Suprapubic skin (tissue), 4 donors: ENCODE results near the gene GAGE12J. TPM values are rescaled to one million over a fixed set of nuclear protein-coding genes. Genes with fewer than 3 reads are reported as not detected.
A peak's percentile ranks its signal among the peaks of the same experiment; 100 is the strongest.
"Not testable (repeated sequence)": the region's sequence is repeated elsewhere in the genome, so short reads cannot be mapped to it uniquely, and the experiment has no call there.

Source experiments
- DNase-seq, 2 donors: peaks; one replicate each; pipeline ENCODE4 v3.0.0-alpha.2; 2019; ENCODE audit warnings: low spot score in 2 of 2
- H3K27ac ChIP-seq: fragments of 200-600 bp; sonication (generic); one replicate; pipeline ENCODE4 v1.5.1; 2019
- H3K27me3 ChIP-seq: fragments of 200-600 bp; sonication (generic); one replicate; pipeline ENCODE4 v1.5.1; 2019
- H3K36me3 ChIP-seq: fragments of 200-600 bp; sonication (generic); one replicate; pipeline ENCODE4 v1.5.1; 2019
- H3K4me1 ChIP-seq: fragments of 200-600 bp; sonication (generic); one replicate; pipeline ENCODE4 v1.5.1; 2019
- H3K4me3 ChIP-seq: fragments of 200-600 bp; sonication (generic); one replicate; pipeline ENCODE4 v1.5.1; 2019; ENCODE audit warnings: mild to moderate bottlenecking
- H3K9me3 ChIP-seq: fragments of 200-600 bp; sonication (generic); one replicate; pipeline ENCODE4 v1.5.1; 2019
- EP300 ChIP-seq: sonication (generic); formaldehyde crosslinking; IDR thresholded peaks from one replicate; pipeline ENCODE4 v1.6.1; 2017; ENCODE audit warnings: antibody characterized with exemption
- POLR2A ChIP-seq, 2 donors: fragments of 450-650 bp; IDR thresholded peaks; one replicate each; pipeline ENCODE4 v1.6.1; 2017; ENCODE audit warnings: antibody characterized with exemption in 2 of 2, mild to moderate bottlenecking in 2 of 2, moderate library complexity in 2 of 2
- POLR2AphosphoS5 ChIP-seq, 3 donors: sonication (generic); formaldehyde crosslinking; IDR thresholded peaks; one replicate each; pipeline ENCODE4 v1.6.1; 2017; ENCODE audit warnings: antibody characterized with exemption in 3 of 3
- WGBS: methylation state at CpG from one replicate; pipeline ENCODE4 v1.1.5; 2018; 5-methylcytosine and 5-hydroxymethylcytosine counted together
- total RNA-seq, 4 donors: library from RNA; depleted of rRNA; stranded (reverse); fragments of >200 nt; gene quantifications; one replicate each; pipeline ENCODE4 v1.1.0, GENCODE V29; 2016
- TF ChIP-seq, protein P1 (sequence below), 2 donors: fragments of 200-600 bp in 1 of 2; fragments of 450-650 bp in 1 of 2; sonication (generic) in 1 of 2; IDR thresholded peaks; one replicate each; pipeline ENCODE4 v1.5.1; 2016 to 2019; ENCODE audit warnings: antibody characterized with exemption in 2 of 2, mild to moderate bottlenecking in 1 of 2, moderate library complexity in 1 of 2

Gene GAGE12J
- total RNA-seq, 4 donors from 2014 or later, result not detected

- no peak for TF ChIP-seq POLR2A (IDR thresholded peaks at IDR 0.05)
- no peak for TF ChIP-seq EP300
- no peak for TF ChIP-seq POLR2AphosphoS5 (IDR thresholded peaks at IDR 0.05)
- TF ChIP-seq, protein P1, sequence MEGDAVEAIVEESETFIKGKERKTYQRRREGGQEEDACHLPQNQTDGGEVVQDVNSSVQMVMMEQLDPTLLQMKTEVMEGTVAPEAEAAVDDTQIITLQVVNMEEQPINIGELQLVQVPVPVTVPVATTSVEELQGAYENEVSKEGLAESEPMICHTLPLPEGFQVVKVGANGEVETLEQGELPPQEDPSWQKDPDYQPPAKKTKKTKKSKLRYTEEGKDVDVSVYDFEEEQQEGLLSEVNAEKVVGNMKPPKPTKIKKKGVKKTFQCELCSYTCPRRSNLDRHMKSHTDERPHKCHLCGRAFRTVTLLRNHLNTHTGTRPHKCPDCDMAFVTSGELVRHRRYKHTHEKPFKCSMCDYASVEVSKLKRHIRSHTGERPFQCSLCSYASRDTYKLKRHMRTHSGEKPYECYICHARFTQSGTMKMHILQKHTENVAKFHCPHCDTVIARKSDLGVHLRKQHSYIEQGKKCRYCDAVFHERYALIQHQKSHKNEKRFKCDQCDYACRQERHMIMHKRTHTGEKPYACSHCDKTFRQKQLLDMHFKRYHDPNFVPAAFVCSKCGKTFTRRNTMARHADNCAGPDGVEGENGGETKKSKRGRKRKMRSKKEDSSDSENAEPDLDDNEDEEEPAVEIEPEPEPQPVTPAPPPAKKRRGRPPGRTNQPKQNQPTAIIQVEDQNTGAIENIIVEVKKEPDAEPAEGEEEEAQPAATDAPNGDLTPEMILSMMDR (IDR thresholded peaks at IDR 0.05), result no peak
- Histone ChIP-seq H3K27ac (no peak overlapping the region), H3K9me3 (no peaks in the 10 kb centered on the region), H3K4me3 (no peak overlapping the region), H3K27me3 (no peaks in the 10 kb centered on the region), H3K36me3 (no peaks in the 10 kb centered on the region), H3K4me1 (peaks cover 8% of the 10 kb centered on the region)
- DNase-seq, result no peak
- WGBS, result 63% methylated on average over 2 of the region's 2 CpGs
These were observed 9.7 kb upstream of the GAGE12J start for GRCh38 chrX:49312176-49312575.

- no peaks in the 10 kb centered on the region for H3K4me1 ChIP-seq
- TF ChIP-seq POLR2A (IDR thresholded peaks at IDR 0.05), result no peak
- TF ChIP-seq, protein P1 (IDR thresholded peaks at IDR 0.05), result no peak
- 47% methylated on average over 4 of the region's 4 CpGs for WGBS
These were observed 5.8 kb upstream of the GAGE12J start for GRCh38 chrX:49316085-49316484.

GRCh38 chrX:49322266-49322665 is 429 bp downstream of the GAGE12J start:
- WGBS, result no CpG with 5 or more reads among the region's 27 CpGs
- H3K9me3 ChIP-seq, H3K4me3 ChIP-seq, H3K36me3 ChIP-seq, H3K27me3 ChIP-seq, H3K27ac ChIP-seq, DNase-seq, H3K4me1 ChIP-seq: not testable (repeated sequence)

More at GRCh38 chrX:49316085-49316484, 5.8 kb upstream of the GAGE12J start:
- Histone ChIP-seq H3K27me3 (no peaks in the 10 kb centered on the region), H3K27ac (no peak overlapping the region), H3K9me3 (no peaks in the 10 kb centered on the region), H3K4me3 (no peak overlapping the region), H3K36me3 (no peaks in the 10 kb centered on the region)
- DNase-seq, result no peak

DNA sequence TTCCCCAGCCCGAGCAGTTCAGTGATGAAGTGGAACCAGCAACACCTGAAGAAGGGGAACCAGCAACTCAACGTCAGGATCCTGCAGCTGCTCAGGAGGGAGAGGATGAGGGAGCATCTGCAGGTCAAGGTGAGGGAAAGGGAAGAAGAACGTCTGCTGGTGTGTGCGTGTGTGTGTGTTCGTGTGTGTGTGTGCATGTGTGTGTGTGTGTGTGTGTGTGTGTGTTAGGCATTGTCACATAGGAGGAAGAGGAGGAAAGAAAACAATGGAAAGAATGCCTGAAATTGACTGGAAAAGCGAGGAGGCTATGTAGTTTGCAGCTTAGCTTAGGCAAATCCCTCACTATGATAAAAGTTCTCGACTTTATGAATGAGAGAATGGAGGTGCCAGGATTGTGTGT is 1.9 kb downstream of the GAGE12J start:
- H3K27ac ChIP-seq, H3K27me3 ChIP-seq, H3K36me3 ChIP-seq, H3K9me3 ChIP-seq, DNase-seq, H3K4me3 ChIP-seq, H3K4me1 ChIP-seq: not testable (repeated sequence)
- WGBS, result 69% methylated on average over 4 of the region's 7 CpGs

DNA sequence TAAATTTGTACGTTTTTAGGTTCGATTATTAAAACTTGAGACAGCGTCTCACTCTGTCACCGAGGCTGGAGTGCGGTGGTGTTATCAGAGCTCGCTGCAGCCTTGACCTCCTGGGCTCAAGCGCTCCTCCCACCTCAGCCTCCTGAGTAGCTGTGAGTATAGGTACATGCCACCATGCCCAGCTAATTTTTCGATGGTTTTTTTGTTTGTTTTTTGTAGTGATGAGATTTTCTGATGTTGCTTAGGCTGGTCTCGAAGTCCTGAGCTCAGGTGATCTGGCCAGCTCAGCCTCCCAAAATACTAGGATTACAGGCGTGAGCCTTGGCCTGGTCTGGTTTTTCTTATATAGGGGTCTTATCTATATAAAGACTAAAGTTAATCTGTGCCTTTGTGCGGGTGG is 8.6 kb downstream of the GAGE12J start:
- H3K4me1 ChIP-seq, H3K27ac ChIP-seq, H3K4me3 ChIP-seq, DNase-seq, H3K9me3 ChIP-seq, H3K36me3 ChIP-seq, H3K27me3 ChIP-seq: not testable (repeated sequence)
- 93% methylated on average over 6 of the region's 11 CpGs for WGBS

GRCh38 chrX:49331282-49331681 is 9.4 kb downstream of the GAGE12J start, which contains the start of gene GAGE13:
TSS of gene GAGE13 (plus strand) at chrX:49331582. CDS start at chrX:49332738, 1,156 bp downstream.
- WGBS, result no CpG with 5 or more reads among the region's 16 CpGs
- H3K27me3 ChIP-seq, H3K4me1 ChIP-seq, H3K27ac ChIP-seq, H3K9me3 ChIP-seq, H3K4me3 ChIP-seq, DNase-seq, H3K36me3 ChIP-seq: not testable (repeated sequence)

DNA sequence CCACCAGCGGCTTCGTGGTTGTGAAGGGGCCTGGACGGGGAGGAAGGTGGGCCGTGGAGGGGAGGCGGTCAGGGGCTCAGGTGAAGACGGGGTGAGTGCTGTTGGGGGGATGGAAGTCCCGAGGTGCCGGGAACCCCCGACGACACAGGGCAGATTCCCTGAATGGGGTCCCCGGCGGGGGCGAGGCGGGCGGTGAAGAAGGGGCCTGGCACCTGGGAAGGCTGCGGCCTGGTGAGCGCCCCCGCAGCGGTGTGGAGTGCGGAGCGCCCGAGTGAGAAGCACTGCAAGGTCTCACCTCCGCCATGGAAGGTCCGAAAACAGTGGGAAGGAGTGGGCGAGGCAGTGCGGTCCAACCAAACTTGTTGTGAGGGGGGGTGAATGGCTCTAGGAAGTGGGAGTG is 10.0 kb downstream of the GAGE12J start:
- H3K36me3 ChIP-seq, H3K9me3 ChIP-seq, H3K27me3 ChIP-seq, H3K27ac ChIP-seq, H3K4me3 ChIP-seq, H3K4me1 ChIP-seq: not testable (repeated sequence)
- peak in 1 of 2 donors; percentile 83 for DNase-seq
- 92% methylated on average over 20 of the region's 26 CpGs for WGBS

DNA sequence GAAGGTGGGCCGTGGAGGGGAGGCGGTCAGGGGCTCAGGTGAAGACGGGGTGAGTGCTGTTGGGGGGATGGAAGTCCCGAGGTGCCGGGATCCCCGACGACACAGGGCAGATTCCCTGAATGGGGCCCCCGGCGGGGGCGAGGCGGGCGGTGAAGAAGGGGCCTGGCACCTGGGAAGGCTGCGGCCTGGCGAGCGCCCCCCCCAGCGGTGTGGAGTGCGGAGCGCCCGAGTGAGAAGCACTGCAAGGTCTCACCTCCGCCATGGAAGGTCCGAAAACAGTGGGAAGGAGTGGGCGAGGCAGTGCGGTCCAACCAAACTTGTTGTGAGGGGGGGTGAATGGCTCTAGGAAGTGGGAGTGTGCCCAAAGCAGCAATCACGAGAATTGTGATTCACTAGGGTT is 19.6 kb downstream of the GAGE12J start:
- not testable (repeated sequence) for H3K27me3 ChIP-seq, H3K4me1 ChIP-seq, H3K36me3 ChIP-seq, H3K27ac ChIP-seq, H3K9me3 ChIP-seq, H3K4me3 ChIP-seq
- no CpG with 5 or more reads among the region's 24 CpGs for WGBS
- peak in 1 of 2 donors; percentile 88 for DNase-seq

DNA sequence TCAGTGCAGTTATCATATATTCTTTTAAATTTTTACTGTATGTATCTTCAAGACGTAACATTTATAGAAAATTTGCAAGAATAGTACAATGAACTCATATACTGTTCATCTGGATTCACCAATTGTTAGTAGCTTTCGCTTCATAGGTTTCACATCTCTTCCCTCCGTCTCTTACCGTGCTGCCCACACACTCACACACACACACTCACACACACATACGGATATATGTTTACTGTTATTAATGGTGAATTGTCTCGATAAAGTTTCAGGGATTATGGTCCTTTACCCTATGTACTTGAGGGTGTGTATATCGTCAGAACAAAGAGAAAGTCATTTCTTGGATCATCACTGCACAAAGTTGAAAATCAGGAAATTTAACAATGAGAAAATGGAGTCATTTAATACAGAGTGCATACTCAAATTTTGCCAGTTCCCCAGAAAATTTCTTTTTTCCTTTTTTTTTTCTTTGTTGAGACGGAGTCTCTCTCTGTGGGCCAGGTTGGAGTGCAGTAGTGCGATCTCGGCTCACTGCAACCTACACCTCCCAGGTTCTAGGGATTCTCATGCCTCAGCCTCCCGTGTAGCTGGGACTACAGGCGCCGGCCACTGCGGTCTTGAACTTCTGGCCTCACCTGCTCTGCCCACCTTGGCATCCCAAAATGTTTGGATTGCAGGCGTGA is 22.8 kb downstream of the GAGE12J start:
- not testable (repeated sequence) for DNase-seq, H3K27me3 ChIP-seq, H3K27ac ChIP-seq, H3K9me3 ChIP-seq, H3K36me3 ChIP-seq, H3K4me1 ChIP-seq, H3K4me3 ChIP-seq
- WGBS, result 79% methylated on average over 14 of the region's 15 CpGs

DNA sequence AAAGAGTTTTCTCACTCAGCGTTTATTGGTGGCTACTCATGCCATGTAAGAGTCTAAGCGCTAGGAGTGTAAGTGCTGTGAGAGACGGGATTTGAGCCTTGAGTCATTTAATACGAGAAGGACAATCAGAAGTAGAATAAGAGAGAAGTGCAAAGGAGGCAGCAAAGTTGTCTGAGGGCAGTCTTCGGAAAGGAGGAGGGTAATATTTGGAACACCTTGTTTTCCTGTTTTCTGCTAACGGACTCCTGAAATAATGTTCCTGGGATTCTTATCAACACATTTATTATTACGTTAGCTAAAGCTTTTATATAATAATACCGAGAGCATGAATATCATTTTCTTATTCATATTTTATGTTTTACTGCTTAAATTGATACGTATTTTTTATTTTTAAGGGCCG is 23.6 kb downstream of the GAGE12J start:
- H3K4me1 ChIP-seq, DNase-seq: not testable (repeated sequence)
- 82% methylated on average over 8 of the region's 10 CpGs for WGBS

GRCh38 chrX:49346150-49346549 is 24.3 kb downstream of the GAGE12J start:
- DNase-seq, result peak in 1 of 2 donors; percentile 73
- H3K4me1 ChIP-seq, H3K36me3 ChIP-seq, H3K27me3 ChIP-seq, H3K4me3 ChIP-seq, H3K9me3 ChIP-seq, H3K27ac ChIP-seq: not testable (repeated sequence)
- 84% methylated on average over 11 of the region's 11 CpGs for WGBS

More for the DNA sequence above, 23.6 kb downstream of the GAGE12J start:
- H3K36me3 ChIP-seq, H3K9me3 ChIP-seq, H3K4me3 ChIP-seq, H3K27ac ChIP-seq, H3K27me3 ChIP-seq: not testable (repeated sequence)
